ENCODE measurements around the gene RNU5B-1.

Gene RNU5B-1

GRCh38 chr15:65310431-65311137 lies 6.1 kb downstream of the RNU5B-1 start:
- H3K27me3 ChIP-seq (ENCODE audit: control insufficient read depth, insufficient read depth, low read length), result no peaks in the 10 kb centered on the region
- H3K9me3 ChIP-seq (ENCODE audit: control insufficient read depth, insufficient read depth, low read depth, low read length), result no peaks in the 10 kb centered on the region
- no peak overlapping the region for H3K4me3 ChIP-seq (ENCODE audit: low read depth, low read length)
- H3K36me3 ChIP-seq (ENCODE audit: control insufficient read depth, insufficient read depth, low read length), result no peaks in the 10 kb centered on the region
- H3K9ac ChIP-seq (ENCODE audit: low read length), result no peak overlapping the region
- no peak overlapping the region for H3K27ac ChIP-seq (ENCODE audit: low read depth, low read length)
- peaks cover 5% of the 10 kb centered on the region; the same call in 1 of the 2 replicates for H3K4me1 ChIP-seq (ENCODE audit: control insufficient read depth, insufficient read depth, low read length)

- H3K27me3 ChIP-seq (ENCODE audit: control insufficient read depth, insufficient read depth, low read length), result no peaks in the 10 kb centered on the region
- no peak overlapping the region for H3K4me3 ChIP-seq (ENCODE audit: low read depth, low read length)
- H3K4me1 ChIP-seq (ENCODE audit: control insufficient read depth, insufficient read depth, low read length), result peaks cover 5% of the 10 kb centered on the region; the same call in 1 of the 2 replicates
- H3K27ac ChIP-seq (ENCODE audit: low read depth, low read length), result no peak overlapping the region
- H3K9me3 ChIP-seq (ENCODE audit: control insufficient read depth, insufficient read depth, low read depth, low read length), result no peaks in the 10 kb centered on the region
- no peak overlapping the region for H3K9ac ChIP-seq (ENCODE audit: low read length)
- no peaks in the 10 kb centered on the region for H3K36me3 ChIP-seq (ENCODE audit: control insufficient read depth, insufficient read depth, low read length)
These were observed 7.3 kb downstream of the RNU5B-1 start for GRCh38 chr15:65311760-65312159.

DNA sequence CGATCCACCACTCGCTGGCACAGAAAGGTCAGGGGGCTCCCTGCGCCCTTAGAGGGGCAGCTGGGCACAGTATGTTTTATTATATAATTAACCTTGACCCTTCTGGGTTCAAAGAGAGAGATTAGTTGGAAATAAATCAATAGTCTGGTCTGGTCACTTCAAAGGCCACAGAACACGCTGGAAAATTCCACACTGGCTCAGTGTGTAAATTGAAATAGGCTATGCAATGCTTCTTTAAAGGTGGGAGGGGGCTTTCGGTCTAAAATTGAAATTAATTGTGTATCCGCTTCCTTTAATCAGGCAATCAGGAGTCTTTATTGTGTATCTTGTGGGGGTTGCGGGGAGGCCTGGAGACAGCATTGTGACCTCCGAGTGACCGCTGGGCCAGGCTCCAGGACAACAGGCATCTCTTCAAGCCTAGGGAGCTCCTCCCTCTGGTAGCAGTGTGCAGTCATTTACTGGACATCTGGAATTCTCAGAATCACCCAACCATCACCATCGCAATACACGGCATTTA lies 8.0 kb downstream of the RNU5B-1 start:
- no peak overlapping the region for H3K4me3 ChIP-seq (ENCODE audit: low read depth, low read length)
- peaks cover 5% of the 10 kb centered on the region; the same call in 1 of the 2 replicates for H3K4me1 ChIP-seq (ENCODE audit: control insufficient read depth, insufficient read depth, low read length)
- H3K27ac ChIP-seq (ENCODE audit: low read depth, low read length), result no peak overlapping the region
- no peak overlapping the region for H3K9ac ChIP-seq (ENCODE audit: low read length)
- H3K36me3 ChIP-seq (ENCODE audit: control insufficient read depth, insufficient read depth, low read length), result no peaks in the 10 kb centered on the region
- no peaks in the 10 kb centered on the region for H3K9me3 ChIP-seq (ENCODE audit: control insufficient read depth, insufficient read depth, low read depth, low read length)
- no peaks in the 10 kb centered on the region for H3K27me3 ChIP-seq (ENCODE audit: control insufficient read depth, insufficient read depth, low read length)

GRCh38 chr15:65318870-65319356 lies 14.4 kb downstream of the RNU5B-1 start:
- no peaks in the 10 kb centered on the region for H3K4me1 ChIP-seq (ENCODE audit: control insufficient read depth, insufficient read depth, low read length)
- no peaks in the 10 kb centered on the region for H3K36me3 ChIP-seq (ENCODE audit: control insufficient read depth, insufficient read depth, low read length)
- no peak overlapping the region for H3K4me3 ChIP-seq (ENCODE audit: low read depth, low read length)
- H3K9me3 ChIP-seq (ENCODE audit: control insufficient read depth, insufficient read depth, low read depth, low read length), result no peaks in the 10 kb centered on the region
- H3K9ac ChIP-seq (ENCODE audit: low read length), result no peak overlapping the region
- no peaks in the 10 kb centered on the region for H3K27me3 ChIP-seq (ENCODE audit: control insufficient read depth, insufficient read depth, low read length)
- no peak overlapping the region for H3K27ac ChIP-seq (ENCODE audit: low read depth, low read length)

DNA sequence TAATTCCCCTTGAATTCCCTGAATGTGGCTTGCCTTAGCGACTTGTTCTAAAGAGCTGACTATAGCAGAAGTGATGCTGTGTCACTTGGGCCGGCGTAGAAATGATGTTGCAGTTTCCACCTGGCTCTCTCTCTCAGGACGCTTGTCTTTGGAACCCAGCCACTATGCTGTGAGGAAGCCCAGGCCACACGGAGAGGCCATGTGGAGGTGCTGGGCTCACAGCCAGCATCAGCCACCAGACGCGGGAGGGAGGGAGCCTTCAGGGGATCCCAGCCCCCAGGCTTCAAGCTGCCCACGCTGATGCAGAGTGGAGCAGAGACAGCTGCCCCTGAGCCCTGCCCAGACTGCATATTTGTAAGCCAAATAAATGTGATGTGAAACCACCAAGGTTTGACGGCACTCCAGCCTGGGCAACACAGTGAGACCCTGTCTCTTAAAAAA lies 18.6 kb downstream of the RNU5B-1 start:
- no peaks in the 10 kb centered on the region for H3K36me3 ChIP-seq (ENCODE audit: control insufficient read depth, insufficient read depth, low read length)
- H3K27ac ChIP-seq (ENCODE audit: low read depth, low read length), result no peak overlapping the region
- H3K9ac ChIP-seq (ENCODE audit: low read length), result no peak overlapping the region
- H3K9me3 ChIP-seq (ENCODE audit: control insufficient read depth, insufficient read depth, low read depth, low read length), result no peaks in the 10 kb centered on the region
- no peak overlapping the region for H3K4me3 ChIP-seq (ENCODE audit: low read depth, low read length)
- H3K27me3 ChIP-seq (ENCODE audit: control insufficient read depth, insufficient read depth, low read length), result no peaks in the 10 kb centered on the region
- peaks cover 8% of the 10 kb centered on the region; the same call in 1 of the 2 replicates for H3K4me1 ChIP-seq (ENCODE audit: control insufficient read depth, insufficient read depth, low read length)

GRCh38 chr15:65326117-65326526 lies 21.6 kb downstream of the RNU5B-1 start:
- no peaks in the 10 kb centered on the region for H3K9me3 ChIP-seq (ENCODE audit: control insufficient read depth, insufficient read depth, low read depth, low read length)
- H3K36me3 ChIP-seq (ENCODE audit: control insufficient read depth, insufficient read depth, low read length), result peaks cover 25% of the 10 kb centered on the region
- H3K4me3 ChIP-seq (ENCODE audit: low read depth, low read length), result no peak overlapping the region
- no peak overlapping the region for H3K27ac ChIP-seq (ENCODE audit: low read depth, low read length)
- H3K4me1 ChIP-seq (ENCODE audit: control insufficient read depth, insufficient read depth, low read length), result peaks cover 8% of the 10 kb centered on the region; the same call in 1 of the 2 replicates
- H3K9ac ChIP-seq (ENCODE audit: low read length), result no peak overlapping the region
- no peaks in the 10 kb centered on the region for H3K27me3 ChIP-seq (ENCODE audit: control insufficient read depth, insufficient read depth, low read length)

DNA sequence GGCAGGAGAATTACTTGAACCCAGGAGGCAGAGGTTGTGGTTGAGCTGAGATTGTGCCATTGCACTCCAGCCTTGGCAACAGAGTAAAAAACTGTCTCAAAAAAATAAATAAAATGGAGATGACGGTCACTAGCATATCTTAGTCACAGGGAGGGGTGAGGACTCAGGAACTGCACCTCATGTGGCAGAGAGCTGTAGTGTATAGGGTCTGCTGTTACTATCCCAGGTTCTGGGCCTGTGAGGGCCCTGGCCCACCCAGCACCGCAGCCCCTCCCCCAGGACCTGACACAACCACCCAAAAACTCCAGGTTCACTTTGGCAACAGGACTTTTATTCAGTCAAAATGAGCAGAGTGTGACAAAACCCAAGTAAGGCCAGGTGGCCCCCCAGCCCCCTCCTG lies 22.3 kb downstream of the RNU5B-1 start:
- H3K9me3 ChIP-seq (ENCODE audit: control insufficient read depth, insufficient read depth, low read depth, low read length), result no peaks in the 10 kb centered on the region
- H3K4me1 ChIP-seq (ENCODE audit: control insufficient read depth, insufficient read depth, low read length), result peaks cover 8% of the 10 kb centered on the region; the same call in 1 of the 2 replicates
- H3K27me3 ChIP-seq (ENCODE audit: control insufficient read depth, insufficient read depth, low read length), result no peaks in the 10 kb centered on the region
- no peak overlapping the region for H3K9ac ChIP-seq (ENCODE audit: low read length)
- peaks cover 32% of the 10 kb centered on the region for H3K36me3 ChIP-seq (ENCODE audit: control insufficient read depth, insufficient read depth, low read length)
- no peak overlapping the region for H3K27ac ChIP-seq (ENCODE audit: low read depth, low read length)
- no peak overlapping the region for H3K4me3 ChIP-seq (ENCODE audit: low read depth, low read length)

DNA sequence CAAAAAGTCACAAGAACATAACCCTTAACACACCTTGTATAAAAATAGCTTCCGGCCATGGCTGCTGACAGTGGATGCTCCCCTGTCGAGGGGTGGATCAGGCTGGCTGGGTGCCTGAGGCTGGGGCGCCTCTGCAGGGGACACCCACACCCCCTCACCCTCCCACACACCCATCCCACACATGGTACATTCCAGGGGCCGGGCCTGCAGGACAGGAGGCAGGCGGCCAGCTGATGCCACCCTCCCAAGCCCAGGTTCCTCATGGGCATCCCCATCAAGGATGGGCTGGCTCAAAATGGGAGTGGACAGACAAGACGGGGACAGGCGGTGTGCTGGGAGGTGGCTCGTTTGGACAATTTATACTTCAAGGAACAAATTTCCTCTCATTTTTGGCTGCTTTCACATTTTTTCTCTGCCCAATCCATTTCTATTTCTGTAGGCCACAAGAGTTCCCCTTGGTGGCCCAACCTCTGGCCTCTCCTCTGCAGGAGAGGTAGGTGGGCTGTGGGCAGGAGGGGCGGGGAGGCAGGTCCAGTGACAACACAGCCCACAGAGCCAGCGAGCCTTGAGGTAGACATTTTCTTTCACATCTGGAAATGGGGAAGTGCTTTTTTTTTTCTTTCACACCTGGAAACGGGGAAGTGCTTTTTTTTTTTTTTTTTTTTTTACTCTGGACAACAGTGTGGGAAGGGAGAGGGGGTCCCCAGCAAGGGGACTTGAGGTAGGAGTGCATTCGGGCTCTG lies 23.3 kb downstream of the RNU5B-1 start:
- Histone ChIP-seq H3K4me3 (ENCODE audit: low read depth, low read length) (no peak overlapping the region), H3K9me3 (ENCODE audit: control insufficient read depth, insufficient read depth, low read depth, low read length) (no peaks in the 10 kb centered on the region), H3K4me1 (ENCODE audit: control insufficient read depth, insufficient read depth, low read length) (peaks cover 8% of the 10 kb centered on the region; the same call in 1 of the 2 replicates), H3K36me3 (ENCODE audit: control insufficient read depth, insufficient read depth, low read length) (peaks cover 39% of the 10 kb centered on the region), H3K27me3 (ENCODE audit: control insufficient read depth, insufficient read depth, low read length) (no peaks in the 10 kb centered on the region), H3K27ac (ENCODE audit: low read depth, low read length) (no peak overlapping the region), H3K9ac (ENCODE audit: low read length) (no peak overlapping the region)

- no peak overlapping the region for H3K27ac ChIP-seq (ENCODE audit: low read depth, low read length)
- H3K27me3 ChIP-seq (ENCODE audit: control insufficient read depth, insufficient read depth, low read length), result no peaks in the 10 kb centered on the region
- peaks cover 14% of the 10 kb centered on the region for H3K4me1 ChIP-seq (ENCODE audit: control insufficient read depth, insufficient read depth, low read length)
- no peak overlapping the region for H3K9ac ChIP-seq (ENCODE audit: low read length)
- peaks cover 39% of the 10 kb centered on the region for H3K36me3 ChIP-seq (ENCODE audit: control insufficient read depth, insufficient read depth, low read length)
- H3K4me3 ChIP-seq (ENCODE audit: low read depth, low read length), result no peak overlapping the region
- H3K9me3 ChIP-seq (ENCODE audit: control insufficient read depth, insufficient read depth, low read depth, low read length), result no peaks in the 10 kb centered on the region
These were observed 24.2 kb downstream of the RNU5B-1 start for GRCh38 chr15:65328506-65329287.

DNA sequence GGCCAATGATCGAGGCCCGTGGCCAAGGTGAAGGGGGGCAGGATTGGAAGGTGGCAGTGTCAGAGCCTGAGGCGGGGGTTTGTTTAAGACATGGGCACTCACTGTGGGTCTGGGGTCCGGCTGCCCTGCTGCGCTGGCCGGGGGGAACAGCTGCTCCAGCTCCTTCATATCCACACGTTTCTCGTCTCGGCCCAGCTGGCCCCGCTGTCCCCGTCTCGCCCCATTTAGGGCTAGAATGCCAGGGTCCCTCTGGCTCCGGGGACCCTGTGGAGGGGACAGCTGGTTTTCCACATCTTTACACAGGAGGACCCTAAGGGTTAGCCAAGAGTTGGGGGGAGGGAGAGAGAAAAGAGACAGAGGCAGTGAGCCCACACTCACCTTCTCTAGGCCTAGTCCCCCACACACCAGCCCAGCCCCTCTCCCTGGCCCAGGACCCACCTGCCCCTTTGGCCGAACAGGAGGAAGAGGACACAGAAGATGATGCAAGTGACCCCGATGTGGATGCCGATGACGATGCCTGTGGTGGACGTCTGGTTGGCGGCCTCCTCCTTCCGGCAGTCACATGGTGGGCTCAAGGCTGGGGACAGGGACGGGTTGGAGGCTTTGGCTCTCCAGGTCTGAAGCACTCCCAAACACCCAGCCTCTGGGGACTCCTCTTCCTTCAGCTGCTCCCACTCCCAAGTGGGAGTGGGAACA lies 25.0 kb downstream of the RNU5B-1 start:
- H3K9me3 ChIP-seq (ENCODE audit: control insufficient read depth, insufficient read depth, low read depth, low read length), result no peaks in the 10 kb centered on the region
- H3K9ac ChIP-seq (ENCODE audit: low read length), result no peak overlapping the region
- peaks cover 39% of the 10 kb centered on the region for H3K36me3 ChIP-seq (ENCODE audit: control insufficient read depth, insufficient read depth, low read length)
- H3K27me3 ChIP-seq (ENCODE audit: control insufficient read depth, insufficient read depth, low read length), result no peaks in the 10 kb centered on the region
- H3K4me3 ChIP-seq (ENCODE audit: low read depth, low read length), result no peak overlapping the region
- no peak overlapping the region for H3K27ac ChIP-seq (ENCODE audit: low read depth, low read length)
- H3K4me1 ChIP-seq (ENCODE audit: control insufficient read depth, insufficient read depth, low read length), result peaks cover 22% of the 10 kb centered on the region

All from HUES6 (cell line).